Large intestine (tissue), 3 donors: ENCODE data around the gene CNTFR. TPM values are rescaled to one million over a fixed set of nuclear protein-coding genes. Genes with fewer than 3 reads are reported as not detected.

ENCODE experiments used
- DNase-seq, 2 donors: peaks; one replicate each; pipeline versions ENCODE4 v3.0.0 to v3.0.0-alpha.2; 2013
- H3K27ac ChIP-seq: one replicate; pipeline ENCODE4 v1.5.1; 2013; ENCODE audit warnings: low read length
- H3K27me3 ChIP-seq: 2 replicates; pipeline ENCODE4 v1.6.1; 2013; ENCODE audit warnings: low read length; ENCODE audit not compliant: control insufficient read depth, insufficient read depth
- H3K36me3 ChIP-seq: 2 replicates; pipeline ENCODE4 v1.6.1; 2013; ENCODE audit warnings: low read length; ENCODE audit not compliant: control insufficient read depth, insufficient read depth
- H3K4me1 ChIP-seq: one replicate; pipeline ENCODE4 v1.6.1; 2013; ENCODE audit warnings: low read length; ENCODE audit not compliant: control insufficient read depth, insufficient read depth
- H3K4me3 ChIP-seq: one replicate; pipeline ENCODE4 v1.5.1; 2013; ENCODE audit warnings: low read length
- H3K9me3 ChIP-seq: one replicate; pipeline ENCODE4 v1.6.1; 2013; ENCODE audit warnings: mild to moderate bottlenecking, low read depth, low read length, moderate library complexity; ENCODE audit not compliant: control insufficient read depth
- WGBS: methylation state at CpG from one replicate; pipeline ENCODE4 v1.1.5; 2013; ENCODE audit warnings: low lambda C conversion rate; ENCODE audit not compliant: insufficient coverage; 5-methylcytosine and 5-hydroxymethylcytosine counted together
- polyA plus RNA-seq: library from polyadenylated mRNA; unstranded; fragments of 120-200 nt; gene quantifications from one replicate; pipeline ENCODE4 v1.2.1, GENCODE V29; 2013

The CNTFR gene
- polyA plus RNA-seq, 1 donor: 15.9 TPM

DNA sequence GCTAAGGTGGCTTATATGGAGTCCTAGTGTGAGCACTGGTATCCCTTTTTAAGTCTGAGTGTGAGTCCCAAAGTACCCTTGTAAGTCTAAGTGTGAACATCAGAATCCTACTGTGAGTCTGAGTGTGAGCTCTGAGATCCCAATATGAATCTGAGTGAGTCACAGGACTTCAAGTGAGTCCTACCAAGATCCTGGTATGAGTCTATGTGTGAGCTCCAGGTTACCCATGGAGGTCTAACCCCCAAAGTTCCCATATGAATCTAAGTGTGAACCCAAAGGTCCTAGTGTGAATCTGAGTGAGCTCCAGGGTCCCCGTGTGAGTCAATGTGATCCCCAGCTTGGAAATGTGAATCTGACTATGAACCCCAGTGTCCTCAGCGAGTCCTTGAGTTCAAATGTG lies 2.3 kb downstream of the CNTFR start:
- WGBS: no CpG with 5 or more reads among the region's 2 CpGs
- Histone ChIP-seq H3K27me3 (peaks cover 93% of the 10 kb centered on the region), H3K36me3 (no peaks in the 10 kb centered on the region), H3K9me3 (peaks cover 16% of the 10 kb centered on the region), H3K4me3 (no peak overlapping the region), H3K4me1 (peaks cover 16% of the 10 kb centered on the region), H3K27ac (no peak overlapping the region)
- no peak for DNase-seq

DNA sequence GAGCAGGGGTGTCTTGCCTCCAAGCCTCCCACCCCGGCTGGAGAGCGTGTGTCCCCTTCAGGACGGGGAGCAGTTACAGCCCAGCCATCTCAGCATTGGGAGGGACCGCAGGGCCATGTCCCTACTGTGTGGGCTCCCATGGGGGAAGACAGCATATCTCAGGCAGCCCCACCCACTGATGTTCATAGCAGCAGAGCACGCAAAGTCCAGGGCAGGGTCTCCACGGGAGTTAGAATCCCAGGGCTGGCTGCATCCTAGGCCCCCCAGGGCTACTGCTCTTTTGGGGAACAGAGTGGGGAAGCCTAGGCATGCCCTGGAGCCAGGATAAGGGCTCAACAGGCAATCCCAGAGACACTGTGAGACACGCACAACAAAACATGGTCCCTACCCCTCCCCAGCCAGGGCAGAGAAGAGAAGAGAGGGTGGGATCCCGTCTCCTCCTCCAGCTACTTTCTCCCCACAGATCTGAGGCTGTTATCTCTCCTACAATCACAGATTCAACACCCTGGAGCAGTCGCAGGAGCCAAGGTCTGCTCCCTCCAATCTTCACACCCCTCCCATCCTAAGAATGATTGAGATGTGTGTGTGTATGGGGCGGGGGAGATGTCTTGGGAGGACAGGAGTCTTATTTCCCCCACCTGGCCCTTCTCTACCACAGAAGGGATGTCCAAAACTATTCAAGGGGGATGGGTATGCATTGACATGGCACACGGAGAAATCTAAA lies 3.4 kb downstream of the CNTFR start:
- no peak overlapping the region for H3K27ac ChIP-seq
- 20% methylated on average over 1 of the region's 11 CpGs for WGBS
- peaks cover 11% of the 10 kb centered on the region for H3K4me1 ChIP-seq
- peaks cover 10% of the 10 kb centered on the region for H3K9me3 ChIP-seq
- DNase-seq: no peak
- peaks cover 92% of the 10 kb centered on the region for H3K27me3 ChIP-seq
- no peaks in the 10 kb centered on the region for H3K36me3 ChIP-seq
- no peak overlapping the region for H3K4me3 ChIP-seq

DNA sequence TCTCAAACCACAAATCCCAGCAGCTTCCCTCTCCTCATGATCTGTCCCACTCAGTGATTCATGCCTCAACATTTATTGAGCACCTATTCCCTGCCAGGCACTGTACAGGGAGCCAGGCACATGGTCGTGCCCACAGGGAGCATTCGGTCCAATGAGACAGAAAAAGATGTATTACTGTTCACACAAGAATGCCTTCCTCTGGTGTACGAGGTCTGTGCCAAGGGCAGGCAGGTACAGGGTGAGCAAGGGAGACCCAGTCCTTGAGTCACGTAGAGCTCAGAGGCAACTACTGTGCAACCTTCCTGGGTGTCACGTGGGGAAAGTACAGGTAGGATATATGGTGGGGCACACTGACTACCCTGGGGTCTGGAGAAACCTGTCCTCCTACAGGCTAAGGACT lies 4.6 kb downstream of the CNTFR start:
- Histone ChIP-seq H3K9me3 (peaks cover 5% of the 10 kb centered on the region), H3K4me1 (peaks cover under 1% of the 10 kb centered on the region), H3K4me3 (no peak overlapping the region), H3K27me3 (peaks cover 92% of the 10 kb centered on the region), H3K36me3 (no peaks in the 10 kb centered on the region), H3K27ac (no peak overlapping the region)
- no peak for DNase-seq
- WGBS: no CpG with 5 or more reads among the region's 5 CpGs

DNA sequence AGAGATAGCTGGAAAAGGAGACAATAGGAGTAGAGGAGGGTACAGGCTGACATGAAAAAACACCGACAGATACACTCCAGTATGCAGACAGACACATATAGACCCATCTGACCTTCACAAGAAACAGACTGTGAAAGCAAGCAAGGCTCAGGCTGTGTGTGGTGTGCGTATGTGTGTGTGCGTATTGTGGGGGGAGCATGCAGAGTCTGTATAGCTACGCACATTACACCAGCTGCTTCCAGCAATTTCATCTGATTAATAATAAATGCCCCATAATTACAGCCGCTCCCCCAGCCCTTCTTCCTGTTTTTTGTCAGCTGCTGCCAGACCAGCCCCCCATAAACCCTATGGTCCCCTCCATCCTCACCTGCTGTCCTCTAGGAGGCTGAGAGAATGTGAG lies 6.7 kb downstream of the CNTFR start:
- Histone ChIP-seq H3K9me3 (no peaks in the 10 kb centered on the region), H3K27ac (no peak overlapping the region), H3K4me3 (no peak overlapping the region), H3K27me3 (peaks cover 93% of the 10 kb centered on the region), H3K4me1 (no peaks in the 10 kb centered on the region), H3K36me3 (no peaks in the 10 kb centered on the region)
- WGBS: 80% methylated on average over 1 of the region's 5 CpGs
- DNase-seq: no peak

DNA sequence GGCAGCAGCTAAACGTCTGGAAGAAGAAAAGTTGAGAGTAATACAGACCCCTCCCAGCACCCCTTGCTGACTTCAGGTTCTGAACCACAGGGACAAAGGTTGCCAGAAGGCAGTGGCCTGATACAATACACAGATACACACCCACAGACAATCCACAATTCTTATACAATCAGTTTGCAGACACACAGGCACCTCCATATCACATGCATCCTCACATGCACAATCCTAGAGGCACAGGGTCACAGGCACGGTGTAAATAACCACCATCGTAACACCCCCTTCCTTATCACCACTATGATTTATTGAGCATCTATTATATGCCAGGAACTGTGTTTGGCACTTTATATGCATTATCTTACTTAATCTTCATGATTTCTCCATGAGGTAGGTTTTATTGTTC lies 8.2 kb downstream of the CNTFR start:
- no peak for DNase-seq
- no peaks in the 10 kb centered on the region for H3K9me3 ChIP-seq
- peaks cover 92% of the 10 kb centered on the region for H3K27me3 ChIP-seq
- no peaks in the 10 kb centered on the region for H3K36me3 ChIP-seq
- no peak overlapping the region for H3K27ac ChIP-seq
- H3K4me3 ChIP-seq: no peak overlapping the region
- H3K4me1 ChIP-seq: peaks cover 7% of the 10 kb centered on the region
- WGBS: no CpG with 5 or more reads among the region's 3 CpGs

DNA sequence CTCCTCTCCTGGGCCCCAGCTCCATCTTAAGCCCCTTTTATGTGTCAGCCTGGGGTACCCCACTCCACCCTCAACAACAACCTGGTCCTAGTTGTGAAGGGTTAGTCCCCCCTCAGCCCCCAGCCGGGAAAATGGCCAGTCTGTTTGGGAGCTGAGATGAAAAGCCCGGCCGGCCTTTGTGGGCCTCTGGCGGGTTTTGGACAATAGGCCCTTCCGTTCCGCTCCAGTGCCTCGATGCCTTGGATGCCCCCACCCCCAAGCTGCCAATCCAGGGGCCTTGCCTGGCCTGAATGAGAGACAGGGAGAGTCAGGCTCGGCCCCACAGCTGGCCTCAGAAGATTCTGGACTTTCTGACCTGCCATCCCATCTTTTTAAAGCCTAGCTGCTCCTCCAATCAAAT lies 9.2 kb downstream of the CNTFR start:
- H3K4me1 ChIP-seq: peaks cover 7% of the 10 kb centered on the region
- WGBS: no CpG with 5 or more reads among the region's 8 CpGs
- no peaks in the 10 kb centered on the region for H3K36me3 ChIP-seq
- H3K4me3 ChIP-seq: no peak overlapping the region
- DNase-seq: no peak
- H3K27me3 ChIP-seq: peaks cover 90% of the 10 kb centered on the region
- no peaks in the 10 kb centered on the region for H3K9me3 ChIP-seq
- no peak overlapping the region for H3K27ac ChIP-seq

DNA sequence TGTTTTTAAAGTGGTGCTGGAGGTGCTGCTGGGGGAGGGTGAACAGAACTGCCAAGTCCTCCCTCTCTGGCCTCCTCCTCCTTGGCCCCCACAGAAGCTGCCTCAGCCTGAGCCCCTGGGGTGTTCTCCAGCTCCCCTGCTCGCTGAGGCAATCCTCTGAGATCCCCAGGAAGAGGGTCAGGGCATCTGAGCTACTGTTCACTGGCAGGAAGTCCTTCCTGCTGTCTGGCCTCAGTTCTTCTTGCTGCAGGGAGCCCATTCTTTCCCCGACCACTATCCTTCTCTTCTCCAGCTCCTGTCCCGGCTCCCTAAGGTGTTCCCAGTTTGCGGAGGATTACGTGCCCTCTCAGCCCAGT lies 9.7 kb downstream of the CNTFR start:
- H3K27me3 ChIP-seq: peaks cover 90% of the 10 kb centered on the region
- no peak overlapping the region for H3K4me3 ChIP-seq
- H3K9me3 ChIP-seq: peaks cover under 1% of the 10 kb centered on the region
- 62% methylated on average over 4 of the region's 5 CpGs for WGBS
- no peak for DNase-seq
- peaks cover 7% of the 10 kb centered on the region for H3K4me1 ChIP-seq
- no peak overlapping the region for H3K27ac ChIP-seq
- no peaks in the 10 kb centered on the region for H3K36me3 ChIP-seq

DNA sequence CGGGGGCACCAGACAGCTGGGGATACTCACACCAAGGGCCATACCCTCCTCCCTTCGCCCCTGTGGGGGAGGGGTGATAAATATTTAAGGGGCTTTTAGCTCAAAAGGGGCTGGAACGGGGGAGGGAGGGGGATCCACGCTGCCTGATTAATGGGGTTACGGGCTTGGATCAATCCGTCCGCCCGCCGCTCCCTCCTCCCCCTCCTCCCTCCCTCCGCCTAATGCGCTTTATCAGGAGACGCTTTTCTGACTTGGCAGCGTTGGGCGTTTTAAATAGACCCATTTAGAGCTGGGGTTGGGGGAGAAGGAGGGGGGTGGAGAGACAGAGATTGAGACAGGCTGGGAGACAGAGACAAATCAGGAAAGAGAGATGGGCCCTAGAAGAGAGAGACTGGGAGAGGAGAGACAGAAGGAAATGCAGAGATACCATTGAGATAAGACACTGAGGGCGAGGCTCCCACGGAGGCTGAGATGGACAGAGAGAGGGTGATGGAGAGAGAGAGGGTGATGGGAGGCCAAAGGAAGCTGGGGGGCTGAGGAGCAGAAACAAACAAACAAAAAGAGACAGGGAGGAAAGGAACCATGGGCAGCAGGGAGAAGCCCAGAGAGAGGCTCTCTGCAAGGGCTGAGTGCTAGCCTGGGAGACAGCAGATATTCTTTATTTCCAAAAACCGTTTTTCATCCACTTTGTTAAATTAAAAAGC lies 10.3 kb downstream of the CNTFR start:
- H3K36me3 ChIP-seq: no peaks in the 10 kb centered on the region
- H3K27me3 ChIP-seq: peaks cover 90% of the 10 kb centered on the region
- H3K27ac ChIP-seq: peak overlapping the region; percentile 72
- no peak for DNase-seq
- H3K9me3 ChIP-seq: peaks cover 2% of the 10 kb centered on the region
- H3K4me3 ChIP-seq: no peak overlapping the region
- whole genome bisulfite sequencing: 0% methylated on average over 2 of the region's 17 CpGs
- peaks cover 7% of the 10 kb centered on the region for H3K4me1 ChIP-seq

DNA sequence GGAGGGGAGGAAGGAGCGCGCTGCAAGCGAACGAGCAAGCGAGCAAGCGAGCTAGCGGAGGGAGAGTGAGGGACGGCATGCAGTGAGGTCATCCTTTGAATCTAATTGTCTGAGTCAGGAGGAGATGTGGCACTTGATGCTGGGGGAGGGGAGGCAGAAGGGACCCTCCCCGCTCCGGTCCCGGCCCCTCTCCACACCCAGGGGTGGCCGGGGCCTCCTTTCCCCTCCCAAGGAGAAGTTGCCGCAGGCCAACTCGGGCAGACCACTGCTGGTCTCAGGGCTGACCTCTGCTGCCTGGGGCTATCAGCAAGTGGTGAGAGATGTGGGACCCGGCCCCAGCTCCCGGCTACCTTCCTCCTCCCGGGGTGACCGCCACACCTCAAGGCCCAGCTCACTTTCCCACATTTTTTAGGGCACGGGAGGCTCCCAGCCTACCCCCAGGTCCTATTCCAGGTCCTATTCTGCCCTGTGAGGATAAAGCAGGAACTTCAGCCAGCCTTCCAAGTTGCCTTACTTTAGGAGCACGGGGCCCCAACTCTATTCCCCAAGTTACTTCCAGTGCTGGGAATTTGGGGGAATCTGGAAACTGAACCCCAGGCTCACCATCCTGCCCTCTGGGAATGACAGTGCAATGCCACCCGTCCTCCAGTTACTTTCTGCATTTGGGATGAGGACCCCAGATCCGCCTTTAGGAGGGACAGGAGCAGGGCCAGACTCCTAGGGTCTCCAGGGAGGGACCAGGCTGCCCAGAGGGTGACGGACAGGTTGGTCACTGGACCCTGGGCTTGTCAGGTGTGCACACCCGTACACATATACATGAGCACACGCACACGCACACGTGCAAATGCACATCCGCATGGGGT lies 11.1 kb downstream of the CNTFR start:
- peak overlapping the region; percentile 72 for H3K27ac ChIP-seq
- no peaks in the 10 kb centered on the region for H3K36me3 ChIP-seq
- no CpG with 5 or more reads among the region's 28 CpGs for WGBS
- H3K9me3 ChIP-seq: peaks cover 2% of the 10 kb centered on the region
- H3K4me1 ChIP-seq: peaks cover 7% of the 10 kb centered on the region
- DNase-seq: peak in 1 of 2 donors; percentile 42
- H3K27me3 ChIP-seq: peaks cover 88% of the 10 kb centered on the region
- H3K4me3 ChIP-seq: no peak overlapping the region

DNA sequence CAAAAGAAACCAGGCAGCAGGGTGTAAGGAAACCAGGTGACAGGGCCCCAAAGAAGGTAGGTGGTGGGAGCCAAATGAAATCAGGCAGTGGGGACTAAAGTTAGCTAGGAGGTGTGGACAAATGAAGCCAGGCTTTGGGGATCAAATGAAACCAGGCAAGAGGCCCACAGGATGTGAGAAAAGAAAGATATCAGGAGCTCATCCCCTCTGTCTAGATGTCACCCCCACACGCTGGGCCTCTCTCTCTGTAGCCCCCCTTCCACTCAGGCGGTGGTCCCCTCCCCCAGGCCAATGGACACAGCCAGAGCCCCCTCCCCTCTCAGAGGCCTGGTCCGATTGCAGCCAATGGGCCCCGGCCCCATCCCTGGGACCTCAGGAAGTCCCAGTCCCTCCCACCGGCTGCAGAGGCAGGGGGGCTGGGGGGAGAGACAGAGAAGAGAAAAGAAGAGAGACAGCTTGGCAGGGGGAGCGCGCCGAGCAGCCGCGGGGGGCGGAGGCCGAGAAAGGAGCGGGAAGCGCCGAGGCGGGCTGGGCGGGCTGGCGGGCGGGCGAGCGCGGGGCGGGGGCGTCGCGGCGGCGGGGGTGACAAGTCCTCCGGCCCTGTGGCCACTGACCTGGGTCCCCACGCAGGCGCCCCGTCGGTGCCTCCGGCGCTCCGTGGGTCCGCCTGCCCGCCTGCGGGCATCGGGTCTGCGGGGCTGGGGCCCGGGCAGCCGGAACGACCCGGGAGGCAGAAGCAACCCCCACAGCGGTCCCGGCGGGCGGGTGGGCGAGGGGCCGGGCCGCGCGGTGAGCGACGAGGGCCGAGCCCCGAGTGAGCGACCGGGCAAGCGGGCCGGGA lies 11.9 kb downstream of the CNTFR start:
- H3K4me1 ChIP-seq: peaks cover 7% of the 10 kb centered on the region
- H3K9me3 ChIP-seq: peaks cover 2% of the 10 kb centered on the region
- WGBS: no CpG with 5 or more reads among the region's 62 CpGs
- no peak overlapping the region for H3K4me3 ChIP-seq
- peak in 1 of 2 donors; percentile 60 for DNase-seq
- peak overlapping the region; percentile 49 for H3K27ac ChIP-seq
- H3K27me3 ChIP-seq: peaks cover 85% of the 10 kb centered on the region
- H3K36me3 ChIP-seq: no peaks in the 10 kb centered on the region
